ENCODE data around the gene GSTM3. TPM values are rescaled to one million over a fixed set of nuclear protein-coding genes. Genes with fewer than 3 reads are reported as not detected.

Gene GSTM3
- total RNA-seq, 4 donors from 2014 or later = 8.2 to 34.1 (median 24.3) TPM

GRCh38 chr1:109773203-109773899 is 32.5 kb upstream of the GSTM3 start:
- 46% methylated on average over 17 of the region's 17 CpGs; no CpG with 5 or more reads in 1 of the 2 donors for WGBS, 2 donors (ENCODE audit: low coverage in 1 of 2)
- peaks cover 0 to 7% (median 4%) of the 10 kb centered on the region in 4 donors for H3K4me1 ChIP-seq
- no peaks in the 10 kb centered on the region for H3K27me3 ChIP-seq
- H3K36me3 ChIP-seq = no peaks in the 10 kb centered on the region
- intact Hi-C loops (cut with DNase I; ENCODE audit: low total_unique reads) = loop anchor here (1.0 to 5.0 kb wide), 3 partner anchors 25 to 233 kb away; no protein-coding TSS in a partner anchor
- TF ChIP-seq POLR2A (IDR thresholded peaks at IDR 0.05) (no peak), EP300 (IDR thresholded peaks at IDR 0.05; ENCODE audit: low read depth) (no peak), POLR2AphosphoS5 (IDR thresholded peaks at IDR 0.05) (peak in 1 of 3 donors; percentile 16), CTCF (IDR thresholded peaks at IDR 0.05) (peak; percentile 79 to 93 (median 84))
- H3K27ac ChIP-seq = no peak overlapping the region
- in situ Hi-C loops (cut with MboI; ENCODE audit: low pct_ligation_motif_present in 1 of 4, low pct_unique_long_range_greater_than_20kb in 1 of 4, low sequenced_read_pairs in 3 of 4) = loop anchor here (5.0 to 10.0 kb wide), 5 partner anchors 119 to 229 kb away; partner anchors contain the start of genes GNAI3 (in 4 of the 4) and GSTM4 (in 1 of the 4)
- no peaks in the 10 kb centered on the region for H3K9me3 ChIP-seq
- H3K4me3 ChIP-seq = no peak overlapping the region
- peak; percentile 87 for DNase-seq

- DNase-seq = peak; percentile 8
- in situ Hi-C loops (cut with MboI; ENCODE audit: low pct_ligation_motif_present in 1 of 4, low pct_unique_long_range_greater_than_20kb in 1 of 4, low sequenced_read_pairs in 3 of 4) = loop anchor here (5.0 to 10.0 kb wide), 5 partner anchors 118 to 228 kb away; partner anchors contain the start of genes GNAI3 (in 4 of the 4) and GSTM4 (in 1 of the 4)
- intact Hi-C loops (cut with DNase I; ENCODE audit: low total_unique reads) = loop anchor here (1.0 to 5.0 kb wide), 3 partner anchors 24 to 232 kb away; no protein-coding TSS in a partner anchor
- Histone ChIP-seq H3K27ac (no peak overlapping the region), H3K4me1 (peaks cover 0 to 7% (median 4%) of the 10 kb centered on the region in 4 donors), H3K27me3 (no peaks in the 10 kb centered on the region), H3K4me3 (no peak overlapping the region), H3K9me3 (no peaks in the 10 kb centered on the region), H3K36me3 (no peaks in the 10 kb centered on the region)
- 89% methylated on average over 6 of the region's 6 CpGs; no CpG with 5 or more reads in 1 of the 2 donors for WGBS, 2 donors (ENCODE audit: low coverage in 1 of 2)
- TF ChIP-seq POLR2A (IDR thresholded peaks at IDR 0.05) = no peak
- no peak for TF ChIP-seq EP300 (IDR thresholded peaks at IDR 0.05; ENCODE audit: low read depth)
Measured at GRCh38 chr1:109772658-109773202, 31.9 kb upstream of the GSTM3 start.

- WGBS, 2 donors (ENCODE audit: low coverage in 1 of 2) = 66% methylated on average over 10 of the region's 10 CpGs; no CpG with 5 or more reads in 1 of the 2 donors
- H3K27me3 ChIP-seq = no peaks in the 10 kb centered on the region
- H3K4me1 ChIP-seq = peaks cover 0 to 10% (median 6%) of the 10 kb centered on the region in 4 donors
- intact Hi-C loops (cut with DNase I; ENCODE audit: low total_unique reads) (loop anchor here (2.0 to 5.0 kb wide), 2 partner anchors 130 to 231 kb away; no protein-coding TSS in a partner anchor), in situ Hi-C loops (cut with MboI; ENCODE audit: low pct_ligation_motif_present in 1 of 4, low pct_unique_long_range_greater_than_20kb in 1 of 4, low sequenced_read_pairs in 3 of 4) (loop anchor here (5.0 to 10.0 kb wide), 5 partner anchors 117 to 227 kb away; partner anchors contain the start of genes GNAI3 (in 4 of the 4) and GSTM4 (in 1 of the 4))
- TF ChIP-seq EP300 (IDR thresholded peaks at IDR 0.05; ENCODE audit: low read depth) = no peak
- TF ChIP-seq POLR2A (IDR thresholded peaks at IDR 0.05) = no peak
- no peak for TF ChIP-seq CTCF (IDR thresholded peaks at IDR 0.05)
- no peak for TF ChIP-seq POLR2AphosphoS5 (IDR thresholded peaks at IDR 0.05)
- H3K36me3 ChIP-seq = no peaks in the 10 kb centered on the region
- no peak overlapping the region for H3K27ac ChIP-seq
- no peaks in the 10 kb centered on the region for H3K9me3 ChIP-seq
- DNase-seq = peak; percentile 27
- H3K4me3 ChIP-seq = no peak overlapping the region
Measured at GRCh38 chr1:109771712-109772657, 31.1 kb upstream of the GSTM3 start.

- no peaks in the 10 kb centered on the region for H3K27me3 ChIP-seq
- peaks cover 2 to 23% (median 19%) of the 10 kb centered on the region in 4 donors for H3K4me1 ChIP-seq
- no peaks in the 10 kb centered on the region for H3K36me3 ChIP-seq
- DNase-seq = peak; percentile 6
- in situ Hi-C loops (cut with MboI; ENCODE audit: low pct_ligation_motif_present in 1 of 4, low pct_unique_long_range_greater_than_20kb in 1 of 4, low sequenced_read_pairs in 3 of 4) = loop anchor here (5.0 to 10.0 kb wide), 5 partner anchors 116 to 226 kb away; partner anchors contain the start of genes GNAI3 (in 4 of the 4) and GSTM4 (in 1 of the 4)
- H3K27ac ChIP-seq = no peak overlapping the region
- 80 to 86% methylated on average over 1 to 11 of the region's 11 CpGs for WGBS, 2 donors (ENCODE audit: low coverage in 1 of 2)
- intact Hi-C loops (cut with DNase I; ENCODE audit: low total_unique reads) = loop anchor here (5.0 kb wide), 1 partner anchor 128 kb away; no protein-coding TSS in a partner anchor
- no peak overlapping the region for H3K4me3 ChIP-seq
- TF ChIP-seq POLR2AphosphoS5 (IDR thresholded peaks at IDR 0.05) (no peak), EP300 (IDR thresholded peaks at IDR 0.05; ENCODE audit: low read depth) (no peak), CTCF (IDR thresholded peaks at IDR 0.05) (no peak), POLR2A (IDR thresholded peaks at IDR 0.05) (no peak)
- no peaks in the 10 kb centered on the region for H3K9me3 ChIP-seq
Measured at GRCh38 chr1:109770331-109771095, 29.7 kb upstream of the GSTM3 start.
